Measurements from ENCODE around the gene ZBTB14.

ZBTB14 gene

DNA sequence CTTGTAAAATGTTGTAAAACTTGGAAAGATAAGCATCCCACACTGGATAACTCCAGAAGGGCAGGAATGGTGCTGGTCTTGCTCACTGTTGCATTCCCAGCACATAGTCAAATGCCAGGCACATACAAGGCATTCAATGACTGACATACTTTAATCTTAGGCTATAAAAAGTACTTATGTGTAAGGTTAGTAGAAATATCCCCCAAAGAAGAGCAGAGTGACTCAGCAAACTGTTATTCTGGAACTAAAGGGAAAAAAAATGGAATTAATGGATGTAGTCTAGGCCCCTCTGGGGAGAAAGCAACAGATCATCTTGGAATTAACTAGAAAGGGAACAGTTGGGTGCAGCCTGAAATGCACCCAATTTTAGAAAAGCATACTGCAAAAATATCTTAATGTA is 9.0 kb downstream of the ZBTB14 start:
- TF ChIP-seq POLR2AphosphoS5 (IDR thresholded peaks at IDR 0.05; ENCODE audit: low read depth, low read length): no peak
- TF ChIP-seq TAF1 (IDR thresholded peaks at IDR 0.05; ENCODE audit: borderline replicate concordance, low read depth, low read length): no peak
- TF ChIP-seq POLR2A (IDR thresholded peaks at IDR 0.05; ENCODE audit: low read depth, low read length): no peak
- FAIRE-seq: no peak
- DNase-seq (ENCODE audit: insufficient read length): no peak

DNA sequence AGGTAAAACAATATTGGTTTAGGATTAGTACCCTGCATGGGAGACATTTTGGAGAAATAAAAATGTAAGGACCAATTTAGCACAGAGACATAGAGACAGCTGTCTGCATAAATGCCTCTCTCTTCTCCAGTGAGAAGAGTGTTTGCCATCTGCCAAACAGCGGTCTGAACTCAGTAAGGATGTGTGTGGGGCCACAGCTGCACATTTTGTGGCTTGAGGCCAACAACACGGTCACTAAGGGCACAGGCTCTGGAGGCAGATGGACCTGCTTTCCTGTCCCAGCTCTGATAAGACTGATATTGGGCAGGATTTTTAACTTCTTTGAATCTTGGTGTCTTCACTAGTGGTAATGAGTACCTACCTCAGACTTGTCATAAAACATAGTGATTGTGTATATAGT is 10.2 kb downstream of the ZBTB14 start:
- TF ChIP-seq POLR2AphosphoS5 (IDR thresholded peaks at IDR 0.05; ENCODE audit: low read depth, low read length) (no peak), POLR2A (IDR thresholded peaks at IDR 0.05; ENCODE audit: low read depth, low read length) (no peak), TAF1 (IDR thresholded peaks at IDR 0.05; ENCODE audit: borderline replicate concordance, low read depth, low read length) (no peak)
- DNase-seq (ENCODE audit: insufficient read length) (no peak), FAIRE-seq (no peak)

DNA sequence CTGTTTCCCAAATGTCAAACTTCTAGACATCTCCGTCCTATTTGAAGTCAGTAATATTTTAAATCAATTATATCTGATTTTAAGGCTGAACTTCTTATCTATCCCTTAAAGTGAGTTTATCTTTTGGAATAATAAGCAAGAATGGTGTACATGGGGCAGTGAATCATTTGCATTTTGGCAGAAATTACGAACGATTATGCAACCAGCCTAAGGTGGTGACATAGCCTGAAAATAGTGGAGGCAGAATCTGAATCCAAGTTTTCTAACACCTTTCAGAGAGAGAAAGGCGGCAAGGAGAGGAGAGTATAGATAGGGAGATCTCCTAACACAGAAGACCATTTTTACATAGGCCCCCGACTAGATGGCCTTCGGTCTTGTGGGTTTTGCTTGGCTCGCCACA is 10.7 kb downstream of the ZBTB14 start:
- FAIRE-seq (no peak), DNase-seq (ENCODE audit: insufficient read length) (no peak)
- no peak for TF ChIP-seq TAF1 (IDR thresholded peaks at IDR 0.05; ENCODE audit: borderline replicate concordance, low read depth, low read length)
- no peak for TF ChIP-seq POLR2AphosphoS5 (IDR thresholded peaks at IDR 0.05; ENCODE audit: low read depth, low read length)
- no peak for TF ChIP-seq POLR2A (IDR thresholded peaks at IDR 0.05; ENCODE audit: low read depth, low read length)

GRCh38 chr18:5282770-5283169 is 12.8 kb downstream of the ZBTB14 start:
- no peak for TF ChIP-seq POLR2AphosphoS5 (IDR thresholded peaks at IDR 0.05; ENCODE audit: low read depth, low read length)
- TF ChIP-seq POLR2A (IDR thresholded peaks at IDR 0.05; ENCODE audit: low read depth, low read length): no peak
- no peak for TF ChIP-seq TAF1 (IDR thresholded peaks at IDR 0.05; ENCODE audit: borderline replicate concordance, low read depth, low read length)
- no peak for FAIRE-seq
- DNase-seq (ENCODE audit: insufficient read length): no peak

DNA sequence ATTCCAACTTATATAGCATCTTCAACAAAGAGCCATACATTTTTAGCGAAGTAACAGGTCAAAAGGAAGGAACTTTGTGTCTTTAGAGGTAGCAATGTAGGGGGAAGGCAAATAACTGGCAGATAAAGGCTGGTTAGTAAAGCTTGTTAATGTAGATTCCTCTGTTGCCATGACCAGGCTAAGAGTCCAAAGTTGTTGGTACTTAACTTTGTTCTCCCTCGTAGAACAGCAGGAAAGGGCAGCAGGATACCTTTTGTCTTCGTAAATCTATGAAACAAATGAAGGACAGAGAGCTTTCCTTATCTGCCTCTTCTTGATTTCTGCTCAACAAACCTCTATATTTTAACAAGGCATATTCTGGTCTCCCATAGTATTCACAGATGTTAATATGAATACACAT is 18.6 kb downstream of the ZBTB14 start:
- FAIRE-seq (no peak), DNase-seq (ENCODE audit: insufficient read length) (no peak)
- TF ChIP-seq POLR2AphosphoS5 (IDR thresholded peaks at IDR 0.05; ENCODE audit: low read depth, low read length): no peak

- DNase-seq (ENCODE audit: insufficient read length): no peak
- no peak for FAIRE-seq
- no peak for TF ChIP-seq POLR2A (IDR thresholded peaks at IDR 0.05; ENCODE audit: low read depth, low read length)
Measured at GRCh38 chr18:5275872-5276271, 19.7 kb downstream of the ZBTB14 start.

GRCh38 chr18:5268874-5269273 is 26.7 kb downstream of the ZBTB14 start:
- TF ChIP-seq TAF1 (IDR thresholded peaks at IDR 0.05; ENCODE audit: borderline replicate concordance, low read depth, low read length) (no peak), POLR2AphosphoS5 (IDR thresholded peaks at IDR 0.05; ENCODE audit: low read depth, low read length) (no peak), POLR2A (IDR thresholded peaks at IDR 0.05; ENCODE audit: low read depth, low read length) (no peak)
- FAIRE-seq: no peak
- no peak for DNase-seq (ENCODE audit: insufficient read length)

DNA sequence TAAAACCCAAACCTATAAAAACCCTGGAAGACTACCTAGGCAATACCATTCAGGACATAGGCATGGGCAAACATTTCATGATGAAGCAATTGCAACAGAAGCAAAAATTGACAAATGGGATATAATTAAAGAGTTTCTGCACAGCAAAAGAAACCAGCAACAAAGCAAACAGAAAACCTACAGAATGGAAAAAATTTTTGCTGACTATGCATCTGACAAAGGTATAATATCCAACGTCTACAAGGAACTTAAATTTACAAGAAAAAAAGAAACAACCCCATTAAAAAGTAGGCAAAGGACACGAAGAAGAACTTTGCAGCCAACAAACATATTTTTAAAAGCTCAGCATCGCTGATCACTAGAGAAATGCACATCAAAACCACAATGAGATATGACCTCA is 28.8 kb downstream of the ZBTB14 start:
- FAIRE-seq: no peak
- no peak for DNase-seq (ENCODE audit: insufficient read length)
- TF ChIP-seq POLR2A (IDR thresholded peaks at IDR 0.05; ENCODE audit: low read depth, low read length) (no peak), TAF1 (IDR thresholded peaks at IDR 0.05; ENCODE audit: borderline replicate concordance, low read depth, low read length) (no peak), POLR2AphosphoS5 (IDR thresholded peaks at IDR 0.05; ENCODE audit: low read depth, low read length) (no peak)

DNA sequence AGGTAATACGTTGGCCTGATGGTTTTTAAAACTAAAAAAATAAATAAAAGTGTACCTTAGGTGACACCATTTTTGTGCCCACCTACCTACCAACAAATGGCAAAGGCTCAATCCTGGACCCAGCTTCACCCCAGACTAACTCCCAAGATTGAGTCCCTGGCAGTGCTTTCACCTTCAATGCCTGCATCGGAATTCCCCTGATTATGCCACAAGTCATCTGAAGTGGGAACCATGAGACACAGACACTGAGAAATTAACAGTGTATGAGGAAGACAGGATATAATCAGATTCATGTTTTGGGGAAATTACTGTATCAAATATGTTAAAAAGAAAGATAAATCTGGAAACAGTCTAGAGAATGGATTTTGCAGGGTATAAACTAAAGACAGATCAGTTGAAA is 41.6 kb downstream of the ZBTB14 start:
- no peak for FAIRE-seq
- no peak for DNase-seq (ENCODE audit: insufficient read length)
- TF ChIP-seq TAF1 (IDR thresholded peaks at IDR 0.05; ENCODE audit: borderline replicate concordance, low read depth, low read length): no peak
- TF ChIP-seq POLR2AphosphoS5 (IDR thresholded peaks at IDR 0.05; ENCODE audit: low read depth, low read length): no peak
- no peak for TF ChIP-seq POLR2A (IDR thresholded peaks at IDR 0.05; ENCODE audit: low read depth, low read length)

DNA sequence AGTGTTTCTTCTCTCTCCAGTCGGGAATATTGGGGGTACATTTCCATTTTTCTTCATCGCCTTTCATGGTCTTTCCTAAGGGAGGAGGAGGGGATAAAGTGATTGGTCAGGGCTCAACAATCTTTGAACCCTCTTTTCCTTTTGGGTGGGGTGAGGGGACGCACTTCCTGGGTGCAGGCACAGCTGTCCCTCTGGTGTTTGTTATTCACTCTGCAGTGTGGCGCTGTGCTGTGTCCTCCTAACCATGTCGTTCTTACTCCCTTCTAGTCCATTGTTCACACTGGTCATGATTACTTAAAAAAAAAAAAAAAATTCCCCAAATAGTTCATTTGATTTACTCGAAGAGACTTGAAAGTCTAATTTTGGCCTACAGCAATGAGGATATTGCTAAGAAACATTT is 44.4 kb downstream of the ZBTB14 start:
- FAIRE-seq (no peak), DNase-seq (ENCODE audit: insufficient read length) (no peak)
- no peak for TF ChIP-seq POLR2AphosphoS5 (IDR thresholded peaks at IDR 0.05; ENCODE audit: low read depth, low read length)
- TF ChIP-seq TAF1 (IDR thresholded peaks at IDR 0.05; ENCODE audit: borderline replicate concordance, low read depth, low read length): no peak
- no peak for TF ChIP-seq POLR2A (IDR thresholded peaks at IDR 0.05; ENCODE audit: low read depth, low read length)

DNA sequence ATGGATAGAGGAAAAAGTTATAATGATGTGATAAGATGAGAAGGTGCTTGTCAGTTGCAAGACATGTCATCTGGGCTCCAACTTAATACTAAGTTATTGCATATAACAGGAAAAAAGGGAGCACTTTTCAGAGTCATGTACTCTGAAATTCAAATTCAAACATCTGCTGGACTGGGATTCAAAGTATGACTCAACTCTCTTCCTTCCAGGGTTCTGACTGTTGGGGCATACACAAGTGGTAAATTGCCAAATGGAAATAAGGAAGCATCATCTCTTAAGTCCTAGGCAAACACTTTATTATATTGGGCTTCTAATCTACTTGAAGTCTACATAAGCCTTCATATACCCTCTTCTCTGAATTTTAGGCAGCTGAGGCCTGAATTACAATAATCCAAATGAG is 44.9 kb downstream of the ZBTB14 start:
- DNase-seq (ENCODE audit: insufficient read length): no peak
- TF ChIP-seq POLR2AphosphoS5 (IDR thresholded peaks at IDR 0.05; ENCODE audit: low read depth, low read length) (no peak), POLR2A (IDR thresholded peaks at IDR 0.05; ENCODE audit: low read depth, low read length) (no peak), TAF1 (IDR thresholded peaks at IDR 0.05; ENCODE audit: borderline replicate concordance, low read depth, low read length) (no peak)
- no peak for FAIRE-seq

- DNase-seq (ENCODE audit: insufficient read length): no peak
- TF ChIP-seq TAF1 (IDR thresholded peaks at IDR 0.05; ENCODE audit: borderline replicate concordance, low read depth, low read length): no peak
- no peak for TF ChIP-seq POLR2A (IDR thresholded peaks at IDR 0.05; ENCODE audit: low read depth, low read length)
- TF ChIP-seq POLR2AphosphoS5 (IDR thresholded peaks at IDR 0.05; ENCODE audit: low read depth, low read length): no peak
- FAIRE-seq: no peak
Measured at GRCh38 chr18:5244941-5245340, 50.6 kb downstream of the ZBTB14 start.

DNA sequence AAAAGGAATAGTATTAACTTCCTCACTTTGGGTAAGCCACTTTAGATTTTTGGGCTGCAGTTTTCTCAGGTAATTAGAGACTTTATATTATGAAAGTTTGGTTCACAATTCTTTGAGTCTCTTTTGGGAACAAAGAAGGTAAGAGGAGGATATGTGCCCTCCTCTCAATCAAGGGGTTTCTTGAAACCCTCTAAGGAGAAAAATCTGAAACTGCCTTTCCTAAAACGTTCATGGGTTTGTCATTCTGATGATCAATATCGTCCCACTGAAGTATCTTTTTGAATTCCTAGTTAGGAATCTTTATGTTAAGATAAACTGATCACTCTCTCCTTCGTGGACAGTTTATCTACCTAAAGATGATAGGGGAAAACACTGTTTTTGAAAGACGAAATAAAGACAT is 56.1 kb downstream of the ZBTB14 start:
- FAIRE-seq (no peak), DNase-seq (ENCODE audit: insufficient read length) (no peak)
- TF ChIP-seq POLR2AphosphoS5 (IDR thresholded peaks at IDR 0.05; ENCODE audit: low read depth, low read length): no peak
- no peak for TF ChIP-seq POLR2A (IDR thresholded peaks at IDR 0.05; ENCODE audit: low read depth, low read length)
- TF ChIP-seq TAF1 (IDR thresholded peaks at IDR 0.05; ENCODE audit: borderline replicate concordance, low read depth, low read length): no peak

Data from GM12892 (cell line).